DMS153 treated with DMSO at 0.1 percent for 48 hours (cell line): ENCODE measurements around the gene SFRP5.

ENCODE experiments used
- DNase-seq: peaks from one replicate; lab custom pipeline; 2025; ENCODE audit not compliant: unreplicated experiment; lab: John Stamatoyannopoulos, UW

The SFRP5 gene

DNA sequence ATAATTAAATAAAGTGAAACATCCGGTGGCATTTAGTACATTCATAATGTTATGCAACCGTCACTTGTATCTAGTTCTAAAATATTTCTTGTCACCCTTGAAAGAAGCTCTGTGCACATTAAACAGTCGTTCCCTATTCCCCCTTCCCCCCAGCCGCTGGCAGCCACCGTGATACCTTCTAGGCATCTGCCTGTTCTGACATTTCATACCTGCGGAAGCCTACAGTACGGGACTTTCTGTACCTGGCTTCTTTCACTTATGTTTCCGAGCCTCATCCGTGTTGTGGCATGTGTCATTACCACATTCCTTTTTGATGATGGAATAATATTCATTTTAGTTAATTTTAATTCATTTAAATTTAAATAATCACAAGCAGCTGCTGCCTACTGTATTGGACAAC lies 13.9 kb upstream of the SFRP5 start:
- DNase-seq: no peak

DNA sequence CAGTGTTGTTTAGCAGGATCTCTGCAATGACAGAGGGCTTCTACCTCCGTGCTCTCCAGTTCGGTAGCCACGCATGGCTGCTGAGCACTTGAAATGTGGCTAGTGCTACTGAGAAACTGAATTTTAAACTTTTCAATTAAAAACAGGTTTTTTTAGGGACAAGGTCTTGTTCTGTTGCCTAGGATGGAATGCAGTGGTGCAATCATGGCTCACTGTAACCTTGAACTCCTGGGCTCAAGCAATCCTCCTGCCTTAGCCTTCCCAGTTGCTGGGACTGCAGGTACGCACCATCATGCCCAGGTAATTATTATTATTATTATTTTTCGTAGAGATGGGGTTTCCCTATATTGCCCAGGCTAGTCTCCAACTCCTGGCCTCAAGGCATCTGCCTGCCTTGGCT lies 13.4 kb upstream of the SFRP5 start:
- no peak for DNase-seq

DNA sequence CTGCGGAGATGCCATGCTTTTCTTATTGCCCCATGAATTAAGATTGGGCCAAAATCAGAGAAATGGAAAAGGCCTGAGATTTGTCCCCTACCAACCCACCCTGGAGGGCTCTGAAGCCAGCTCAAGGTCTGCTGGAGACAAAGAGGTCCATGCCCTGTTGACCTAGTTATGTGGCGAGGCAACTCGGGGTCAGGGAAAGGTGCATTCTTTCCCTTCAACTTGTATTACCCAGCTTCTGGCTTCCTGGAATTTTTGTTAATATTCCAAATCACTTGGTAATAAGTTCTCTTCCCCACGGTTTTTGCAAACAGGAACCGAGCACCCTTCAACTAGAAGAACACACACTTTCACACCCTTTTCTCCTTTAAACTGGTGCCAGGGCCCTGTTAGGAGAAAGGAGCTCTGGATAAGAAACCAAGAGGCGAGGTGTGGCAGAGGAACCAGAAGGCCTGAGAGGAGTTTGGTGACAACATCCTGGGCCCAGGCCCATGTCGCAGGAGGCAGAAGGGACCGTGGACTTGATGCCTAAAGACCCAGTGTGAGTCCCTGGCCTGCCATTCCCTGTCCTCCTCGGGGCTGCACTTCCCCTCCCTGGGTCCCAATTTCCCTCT lies 12.5 kb upstream of the SFRP5 start:
- no peak for DNase-seq

DNA sequence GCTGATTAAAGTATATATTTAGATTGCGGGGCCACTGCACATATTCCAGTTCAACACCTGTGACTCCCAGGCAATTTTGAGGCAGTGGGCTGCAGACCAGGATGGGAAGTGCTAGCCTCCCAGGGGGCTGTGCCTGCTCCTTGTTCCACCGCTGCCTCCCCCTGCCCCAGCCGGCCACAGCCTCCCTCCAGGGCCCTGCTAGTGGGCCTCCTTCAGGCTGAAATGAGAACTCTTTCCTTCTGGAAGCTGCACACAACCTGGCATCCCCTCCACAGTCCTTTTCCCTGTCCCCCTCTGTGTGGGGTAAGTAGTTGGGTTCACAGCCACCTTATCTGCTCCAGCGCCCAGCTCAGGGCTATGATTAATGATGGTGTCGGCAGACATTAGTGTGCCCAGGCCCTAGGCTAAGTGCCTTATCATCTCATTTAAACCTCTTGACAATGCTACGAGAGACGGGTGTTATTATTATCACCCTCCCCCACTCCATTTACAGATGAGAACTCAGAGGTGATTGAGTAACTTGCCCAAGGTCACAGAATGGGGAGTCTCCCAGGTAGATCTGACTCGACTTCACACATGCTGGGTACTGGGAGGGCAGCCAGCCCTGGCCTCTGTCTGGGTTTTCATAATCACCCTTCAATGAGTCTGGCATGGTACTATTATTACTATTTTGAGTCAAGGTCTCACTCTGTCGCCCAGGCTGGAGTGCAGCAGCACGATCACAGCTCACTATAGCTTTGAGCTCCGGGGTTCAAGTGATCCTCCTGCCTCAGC lies 10.8 kb upstream of the SFRP5 start:
- DNase-seq: no peak

DNA sequence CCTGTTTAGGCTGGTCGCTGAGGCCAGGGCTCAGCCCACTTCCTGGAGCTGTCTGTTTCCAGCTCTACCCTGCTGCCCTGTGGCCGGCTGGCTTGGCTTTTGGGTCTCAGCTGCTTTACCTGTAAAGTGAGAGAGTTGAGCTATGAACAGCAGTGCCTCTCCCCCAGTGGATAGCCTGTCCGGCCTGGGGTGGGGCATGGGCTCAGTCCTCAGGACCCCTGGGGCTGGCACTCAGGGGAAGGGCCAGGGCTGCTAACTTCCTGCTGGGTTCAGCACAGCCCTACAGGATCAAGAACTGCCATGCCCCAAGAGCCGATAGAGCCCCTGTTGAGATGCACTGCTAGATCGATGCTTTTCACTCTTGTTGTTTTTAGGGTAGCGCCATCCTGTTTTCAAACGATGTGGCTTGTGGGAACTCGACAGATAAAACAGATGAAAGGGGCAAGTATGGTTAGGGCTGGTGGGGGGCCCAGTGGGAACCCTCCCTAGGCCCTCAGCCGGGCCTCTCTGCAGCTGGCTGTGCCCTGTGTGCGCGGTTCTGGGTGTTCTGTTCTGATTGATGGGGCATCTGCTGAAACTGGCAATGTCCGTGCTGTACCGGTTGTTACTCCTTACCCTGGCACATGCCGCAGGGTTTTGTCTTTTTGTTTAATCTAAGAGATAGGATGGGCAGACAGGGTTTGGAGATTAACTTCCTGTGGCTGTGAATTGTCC lies 10.0 kb upstream of the SFRP5 start:
- DNase-seq: no peak

DNA sequence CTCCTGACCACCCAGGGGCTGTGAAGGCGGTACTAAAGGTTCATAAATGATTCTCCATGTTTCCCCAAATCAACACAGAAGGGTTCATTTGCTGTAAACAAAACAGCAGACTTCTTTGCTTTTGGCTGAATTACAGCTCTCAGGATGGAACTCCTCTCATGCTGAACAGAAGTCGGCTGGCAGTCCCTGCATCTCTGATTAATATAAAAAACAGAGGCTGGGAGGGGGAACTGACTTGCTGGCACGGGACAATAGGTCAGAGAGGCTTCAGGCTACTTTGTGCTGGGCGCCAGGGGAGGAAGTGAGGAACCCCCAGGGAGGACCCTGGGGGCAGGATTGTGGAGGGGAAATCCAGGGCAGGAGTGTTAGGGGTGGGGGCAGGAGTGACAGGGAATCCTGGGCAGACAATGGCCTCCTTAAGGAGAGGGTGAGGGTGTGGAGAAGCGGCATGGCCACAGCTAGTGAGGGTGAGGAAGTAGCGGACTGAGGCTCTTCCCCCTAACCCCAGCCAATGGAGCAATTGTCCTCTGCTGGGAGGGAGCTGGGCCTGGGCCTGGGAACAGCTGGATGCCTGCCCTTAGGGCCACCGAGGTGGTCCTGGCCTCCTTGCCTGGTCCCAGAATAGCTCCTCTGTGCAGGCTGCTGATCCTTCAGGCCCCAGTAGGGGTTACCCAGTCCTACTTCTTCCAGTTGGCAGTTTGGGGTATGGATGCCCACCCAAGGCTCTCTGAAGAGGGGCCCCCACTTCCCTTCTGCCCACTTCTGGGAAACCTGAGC lies 9.2 kb upstream of the SFRP5 start:
- DNase-seq: no peak

DNA sequence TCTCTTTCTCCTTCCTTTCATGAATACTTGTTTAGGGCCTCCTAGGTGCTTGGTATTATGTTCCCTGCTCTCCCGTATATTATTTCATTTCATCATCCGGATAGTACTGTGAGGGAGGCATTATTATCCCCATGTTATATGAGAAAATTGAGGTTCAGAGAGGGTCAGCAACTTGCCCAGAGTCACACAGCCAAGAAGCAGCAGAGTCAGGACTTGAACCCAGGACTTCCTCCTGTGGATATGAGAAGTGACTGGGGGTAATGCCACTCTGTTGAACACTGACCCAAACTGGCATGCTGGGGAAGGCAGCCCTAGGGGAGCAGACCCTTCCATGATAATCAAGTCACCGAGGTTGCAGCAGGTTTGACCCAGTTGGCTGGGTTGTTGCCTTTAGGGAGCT lies 8.2 kb upstream of the SFRP5 start:
- DNase-seq: no peak

DNA sequence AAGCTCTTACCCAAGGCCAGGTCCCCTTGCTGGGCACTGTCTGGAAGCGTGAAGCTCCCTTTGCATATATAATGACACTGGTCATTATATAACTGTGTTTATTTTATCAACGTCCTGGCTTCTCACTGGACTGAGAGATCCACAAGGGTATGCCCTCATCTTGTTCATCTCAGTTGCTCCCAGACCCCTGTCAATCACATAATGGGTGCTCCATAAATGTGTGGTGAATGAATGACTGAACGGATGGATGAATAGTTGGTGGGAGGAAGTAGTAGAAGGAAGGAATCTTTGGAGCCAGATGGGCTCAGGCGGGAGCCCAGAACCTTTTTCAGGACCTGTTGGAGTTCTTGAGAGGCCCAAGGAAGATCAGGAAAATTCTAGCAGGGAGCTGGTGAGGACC lies 7.7 kb upstream of the SFRP5 start:
- DNase-seq: no peak

DNA sequence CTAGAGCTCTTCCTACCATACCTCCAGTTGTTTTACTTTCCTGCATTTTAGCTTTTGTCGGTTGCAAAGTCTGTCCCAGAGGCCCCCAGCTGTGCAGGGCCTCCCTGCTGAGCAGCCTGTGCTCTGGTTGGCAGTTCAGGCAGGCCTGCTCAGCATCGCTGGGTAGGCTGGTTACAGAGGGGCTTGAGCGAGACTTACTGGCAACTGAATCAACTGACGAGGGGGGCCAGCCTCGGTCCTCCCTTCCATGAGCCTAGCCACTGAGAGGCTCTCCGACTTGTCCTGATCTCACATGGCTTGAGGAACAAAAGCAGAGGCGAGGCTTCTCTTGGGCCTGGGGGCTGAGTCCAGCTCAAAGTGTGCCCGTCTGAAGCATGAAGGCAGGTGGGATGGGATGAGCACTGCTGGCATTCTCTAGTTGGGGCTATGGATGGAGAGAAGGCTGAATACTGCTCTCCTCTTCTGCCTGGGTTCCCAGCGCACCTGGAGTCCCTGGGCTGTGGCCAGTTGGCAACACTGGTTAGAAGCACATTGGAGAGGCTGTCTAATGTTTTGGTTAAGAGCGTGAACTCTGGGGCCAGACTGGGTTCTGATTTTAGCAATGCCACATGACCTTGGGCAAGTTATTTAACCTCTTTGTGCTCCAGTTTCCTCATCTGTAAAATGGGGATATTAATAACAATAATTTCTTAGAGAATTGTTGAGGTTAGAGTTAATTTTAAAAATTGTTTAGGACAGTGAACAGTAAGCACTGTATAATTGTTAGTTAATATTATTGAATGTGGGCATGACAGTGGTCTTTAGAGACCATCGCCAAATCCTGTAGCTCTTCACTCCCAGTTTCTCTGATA lies 6.9 kb upstream of the SFRP5 start:
- DNase-seq: no peak

DNA sequence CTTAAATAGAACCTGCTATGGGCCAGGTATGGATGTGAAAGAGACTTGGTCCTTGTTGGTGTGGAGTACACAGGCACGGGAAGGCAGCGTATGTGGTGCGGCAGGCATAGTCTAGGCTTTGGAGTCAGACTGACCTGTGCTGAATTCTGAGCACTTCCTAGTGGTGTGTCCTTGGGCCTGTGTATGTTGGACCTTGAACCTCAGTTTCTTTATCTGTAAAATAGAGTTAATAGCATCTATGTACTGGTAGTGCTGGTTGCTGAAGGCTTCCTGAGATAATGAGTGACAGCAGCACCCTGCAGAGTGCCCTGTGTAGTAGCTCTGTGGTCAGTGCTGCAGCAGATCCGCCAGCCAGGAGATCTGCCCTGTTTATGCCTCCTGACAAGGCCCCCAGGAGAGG lies 5.3 kb upstream of the SFRP5 start:
- no peak for DNase-seq

DNA sequence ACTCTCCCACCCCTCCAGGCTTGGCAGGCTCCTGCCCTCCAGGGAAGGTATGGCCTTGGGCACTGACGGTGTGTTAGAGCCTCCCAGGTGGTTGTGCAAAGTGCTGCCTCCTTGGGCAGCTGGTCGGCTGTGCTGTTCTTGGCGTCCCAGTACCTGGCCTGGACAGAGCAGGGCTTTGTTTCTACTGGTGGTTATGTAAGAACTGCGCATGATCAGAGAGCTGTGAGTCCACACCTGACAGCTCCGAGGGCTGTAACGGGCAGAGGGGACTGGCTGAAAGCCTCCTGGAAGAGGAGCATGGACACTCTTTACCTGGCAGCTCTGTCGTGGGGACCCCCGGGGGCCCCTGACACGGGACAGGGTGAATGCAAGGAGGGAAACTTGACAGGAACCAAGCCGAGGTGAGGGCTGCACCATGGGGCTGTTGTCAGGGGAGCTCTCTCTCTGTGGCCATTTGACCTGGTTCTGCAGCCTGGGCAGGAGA lies 3.1 kb upstream of the SFRP5 start:
- no peak for DNase-seq

DNA sequence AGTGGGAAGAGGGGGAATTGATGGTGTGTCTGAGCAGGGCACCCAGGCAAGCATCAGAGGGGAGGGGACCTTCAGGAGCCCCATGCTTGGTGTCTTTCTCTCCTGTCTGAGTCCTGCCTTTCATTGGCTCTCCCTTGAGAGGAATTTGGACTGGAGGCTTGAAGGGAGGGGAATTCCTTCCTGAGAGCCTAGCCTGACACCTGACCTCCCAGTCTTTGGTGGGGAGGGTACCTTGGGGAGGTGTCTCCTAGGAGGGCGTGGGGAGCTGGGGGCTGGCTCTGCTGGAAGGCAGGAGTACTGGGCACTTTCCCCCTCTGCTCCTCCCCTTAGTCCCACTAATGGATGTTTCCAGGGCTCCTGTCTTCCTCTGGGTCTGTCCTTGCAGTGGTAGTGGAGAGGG lies 1.3 kb upstream of the SFRP5 start:
- no peak for DNase-seq

DNA sequence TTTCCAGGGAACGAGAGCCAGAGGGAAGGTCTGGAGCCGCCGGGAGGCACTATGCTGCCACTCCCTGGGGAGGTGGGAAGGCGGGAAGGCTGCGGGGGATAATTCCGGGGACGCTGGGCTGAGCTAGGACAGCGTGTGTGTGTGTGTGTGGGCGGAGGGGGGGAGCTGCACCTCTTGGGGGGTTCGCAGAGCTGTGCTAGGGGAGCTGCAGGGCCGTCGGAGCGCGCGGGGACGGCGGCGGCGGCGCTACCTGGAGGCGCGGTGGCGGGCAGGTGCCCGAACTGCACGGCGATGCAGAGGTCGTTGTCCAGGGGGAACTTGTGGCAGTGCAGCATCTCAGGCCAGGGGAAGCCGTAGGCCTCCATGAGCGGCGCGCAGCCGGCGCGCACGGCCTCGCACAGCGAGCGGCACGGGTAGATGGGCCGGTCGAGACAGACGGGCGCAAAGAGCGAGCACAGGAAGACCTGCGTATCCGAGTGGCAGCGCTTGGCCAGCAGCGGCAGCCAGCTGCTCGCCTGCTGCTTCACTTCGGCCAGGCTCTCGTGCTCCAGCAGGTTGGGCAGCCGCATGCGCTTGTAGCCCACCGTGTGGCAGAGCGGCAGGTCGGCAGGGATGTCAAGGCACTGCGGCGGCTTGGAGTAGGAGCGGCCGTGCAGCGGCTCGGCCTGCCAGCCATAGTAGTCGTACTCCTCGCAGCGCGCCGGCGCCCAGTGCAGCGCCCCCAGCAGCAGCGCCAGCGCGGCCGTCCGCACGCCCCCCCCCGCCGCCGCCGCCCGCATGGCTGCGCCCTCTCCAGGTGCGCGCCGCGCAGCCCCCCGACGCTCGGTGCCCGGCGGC lies 526 bp downstream of the SFRP5 start:
- DNase-seq: no peak

DNA sequence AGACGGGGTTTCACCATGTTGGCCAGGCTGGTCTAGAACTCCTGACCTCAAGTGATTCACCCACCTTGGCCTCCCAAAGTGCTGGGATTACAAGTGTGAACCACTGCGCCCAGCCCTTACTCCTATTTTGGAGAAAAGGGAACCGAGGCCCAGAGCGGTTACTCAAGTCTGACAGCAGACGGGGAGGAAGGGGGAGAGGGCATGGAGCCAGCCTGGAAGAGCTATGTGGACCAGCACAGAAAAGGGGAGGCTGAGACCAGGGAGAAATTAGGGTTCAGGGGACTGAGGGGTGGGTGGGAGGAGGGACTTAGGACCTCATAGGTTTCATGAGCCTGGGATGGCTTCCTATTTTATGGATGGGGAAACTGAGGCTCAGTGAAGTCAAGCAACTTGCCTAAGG lies 1.5 kb downstream of the SFRP5 start:
- no peak for DNase-seq

DNA sequence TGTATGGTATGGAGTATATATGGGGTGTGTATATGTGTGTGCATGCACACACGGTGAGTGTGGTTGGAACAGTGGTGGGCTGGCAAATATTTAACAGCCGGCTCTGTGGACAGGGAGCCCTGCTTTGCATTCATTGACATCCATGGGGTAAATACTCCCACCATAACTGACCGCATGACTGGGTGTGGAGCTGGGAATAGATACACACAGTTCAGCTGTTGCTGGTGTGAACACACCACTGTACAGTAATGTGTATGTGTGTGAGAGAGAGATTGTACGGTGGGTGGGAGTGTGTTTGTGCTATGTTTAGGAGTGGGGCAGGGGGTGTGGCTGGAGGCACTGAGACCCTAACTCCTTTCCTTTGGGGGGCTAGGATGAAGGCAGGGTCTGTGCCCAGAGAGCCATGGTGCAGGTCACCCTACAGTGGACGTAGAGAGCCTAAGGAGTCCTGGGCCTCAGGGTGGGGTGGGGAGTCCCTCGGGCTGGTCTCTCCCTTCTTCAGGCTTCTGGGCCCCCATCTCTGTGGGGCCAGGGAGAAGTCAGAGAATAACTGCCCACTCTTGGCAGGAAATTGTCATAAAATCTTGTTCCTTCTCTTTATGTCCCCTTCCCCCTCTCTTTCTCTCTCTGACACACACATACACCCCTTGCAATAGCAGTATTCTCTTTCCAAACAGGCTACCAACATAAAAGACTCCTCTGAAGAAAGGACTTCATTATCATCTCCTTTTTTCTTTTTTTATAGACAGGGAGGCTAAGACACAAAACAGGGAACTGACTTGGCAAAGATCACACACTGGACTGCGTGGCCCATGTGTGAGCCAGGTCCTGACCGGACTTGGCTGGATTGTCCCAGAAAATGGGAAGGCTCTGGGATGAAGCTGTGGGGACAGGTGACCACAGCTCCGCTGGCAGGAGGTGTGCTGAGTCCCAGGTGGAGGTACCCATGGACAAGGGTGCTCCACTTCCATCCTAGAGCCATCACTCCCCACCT lies 3.2 kb downstream of the SFRP5 start:
- no peak for DNase-seq

DNA sequence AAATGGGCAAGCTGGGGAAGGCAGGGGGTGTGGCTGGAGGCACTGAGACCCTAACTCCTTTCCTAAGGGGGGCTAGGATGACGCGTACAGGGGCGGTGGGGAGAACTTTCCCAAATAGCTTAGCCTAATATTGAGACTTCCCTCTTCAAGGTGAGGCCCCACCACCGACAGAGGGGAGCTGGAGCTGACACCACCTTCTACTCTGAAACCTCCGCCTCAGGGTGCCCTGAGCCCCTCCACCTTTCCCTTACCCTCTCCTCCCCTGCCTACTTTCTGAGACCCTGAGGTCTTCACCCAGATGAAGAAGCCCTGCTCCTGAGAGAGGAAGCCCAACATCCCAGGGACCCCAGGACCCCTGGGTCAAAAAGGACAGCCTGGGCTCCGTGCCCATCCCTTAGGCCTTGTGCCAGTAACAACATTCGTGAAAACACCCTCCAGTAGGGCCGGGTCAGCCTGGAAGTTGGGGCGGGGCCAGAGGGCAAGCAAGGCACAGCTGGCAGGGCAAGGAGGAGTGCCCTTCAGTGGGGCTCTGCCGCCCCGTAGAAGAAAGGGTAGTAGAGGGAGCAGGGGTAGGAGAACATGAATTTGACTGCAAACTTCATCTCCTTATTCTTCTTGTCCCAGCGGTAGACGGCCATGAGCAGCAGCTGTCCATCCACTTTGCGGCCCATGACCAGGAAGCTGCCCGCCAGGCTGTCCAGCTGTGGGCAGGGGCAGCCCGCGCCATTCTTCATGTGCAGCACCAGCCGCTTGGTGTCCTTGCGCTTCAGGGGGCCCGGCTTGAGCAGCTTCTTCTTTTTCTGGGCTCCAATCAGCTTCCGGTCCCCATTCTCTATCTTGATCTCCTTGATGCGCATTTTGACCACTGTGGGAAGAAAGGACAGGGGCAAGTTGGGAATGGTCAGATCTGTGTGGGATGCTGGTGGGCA lies 4.5 kb downstream of the SFRP5 start:
- no peak for DNase-seq

DNA sequence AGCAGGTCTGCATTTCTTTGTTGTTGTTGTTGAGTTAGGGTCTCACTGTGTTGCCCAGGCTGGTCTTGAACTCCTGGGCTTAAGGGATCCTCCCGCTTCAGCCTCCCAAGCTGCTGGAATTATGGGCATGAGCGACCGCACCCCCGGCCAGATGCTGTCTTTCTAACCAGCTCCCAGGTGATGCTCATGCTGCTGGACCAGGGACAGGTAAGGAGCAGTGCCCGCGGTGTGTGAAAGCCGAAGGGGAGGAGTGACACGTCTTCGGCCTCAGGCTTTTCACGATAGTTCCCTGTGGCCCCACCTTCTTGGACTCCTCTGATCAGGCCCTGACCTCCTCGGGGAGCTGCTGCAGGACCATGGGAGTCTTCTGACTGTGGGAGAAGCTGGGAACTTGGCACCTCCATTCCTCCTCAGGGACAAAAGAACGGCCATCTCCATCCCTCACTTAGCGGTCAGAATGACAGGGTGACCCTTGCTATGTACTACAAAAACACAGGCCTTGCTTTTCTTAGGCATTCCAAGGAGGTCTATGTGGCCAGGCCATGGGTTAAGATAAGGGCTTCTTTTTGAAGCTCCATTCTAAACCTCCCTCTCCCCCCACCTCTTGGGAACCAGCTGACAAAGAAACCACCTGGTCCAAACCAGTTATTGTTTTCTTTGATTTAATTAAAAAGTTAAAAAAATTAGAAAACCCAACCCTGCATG lies 5.5 kb downstream of the SFRP5 start:
- DNase-seq: no peak
